Smooth muscle cell of bladder (primary cell): Measurements from ENCODE around the gene WDTC1. TPM values are rescaled to one million over a fixed set of nuclear protein-coding genes. Genes with fewer than 3 reads are reported as not detected.

Source experiments
- total RNA-seq: library from RNA; depleted of rRNA; stranded (reverse); fragments of >200 nt; gene quantifications from 2 replicates; pipeline ENCODE4 v1.2.3, GENCODE V29; 2014

The WDTC1 gene, protein sequence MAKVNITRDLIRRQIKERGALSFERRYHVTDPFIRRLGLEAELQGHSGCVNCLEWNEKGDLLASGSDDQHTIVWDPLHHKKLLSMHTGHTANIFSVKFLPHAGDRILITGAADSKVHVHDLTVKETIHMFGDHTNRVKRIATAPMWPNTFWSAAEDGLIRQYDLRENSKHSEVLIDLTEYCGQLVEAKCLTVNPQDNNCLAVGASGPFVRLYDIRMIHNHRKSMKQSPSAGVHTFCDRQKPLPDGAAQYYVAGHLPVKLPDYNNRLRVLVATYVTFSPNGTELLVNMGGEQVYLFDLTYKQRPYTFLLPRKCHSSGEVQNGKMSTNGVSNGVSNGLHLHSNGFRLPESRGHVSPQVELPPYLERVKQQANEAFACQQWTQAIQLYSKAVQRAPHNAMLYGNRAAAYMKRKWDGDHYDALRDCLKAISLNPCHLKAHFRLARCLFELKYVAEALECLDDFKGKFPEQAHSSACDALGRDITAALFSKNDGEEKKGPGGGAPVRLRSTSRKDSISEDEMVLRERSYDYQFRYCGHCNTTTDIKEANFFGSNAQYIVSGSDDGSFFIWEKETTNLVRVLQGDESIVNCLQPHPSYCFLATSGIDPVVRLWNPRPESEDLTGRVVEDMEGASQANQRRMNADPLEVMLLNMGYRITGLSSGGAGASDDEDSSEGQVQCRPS
- 14.6 and 19.9 TPM in 2 replicates for total RNA-seq

DNA sequence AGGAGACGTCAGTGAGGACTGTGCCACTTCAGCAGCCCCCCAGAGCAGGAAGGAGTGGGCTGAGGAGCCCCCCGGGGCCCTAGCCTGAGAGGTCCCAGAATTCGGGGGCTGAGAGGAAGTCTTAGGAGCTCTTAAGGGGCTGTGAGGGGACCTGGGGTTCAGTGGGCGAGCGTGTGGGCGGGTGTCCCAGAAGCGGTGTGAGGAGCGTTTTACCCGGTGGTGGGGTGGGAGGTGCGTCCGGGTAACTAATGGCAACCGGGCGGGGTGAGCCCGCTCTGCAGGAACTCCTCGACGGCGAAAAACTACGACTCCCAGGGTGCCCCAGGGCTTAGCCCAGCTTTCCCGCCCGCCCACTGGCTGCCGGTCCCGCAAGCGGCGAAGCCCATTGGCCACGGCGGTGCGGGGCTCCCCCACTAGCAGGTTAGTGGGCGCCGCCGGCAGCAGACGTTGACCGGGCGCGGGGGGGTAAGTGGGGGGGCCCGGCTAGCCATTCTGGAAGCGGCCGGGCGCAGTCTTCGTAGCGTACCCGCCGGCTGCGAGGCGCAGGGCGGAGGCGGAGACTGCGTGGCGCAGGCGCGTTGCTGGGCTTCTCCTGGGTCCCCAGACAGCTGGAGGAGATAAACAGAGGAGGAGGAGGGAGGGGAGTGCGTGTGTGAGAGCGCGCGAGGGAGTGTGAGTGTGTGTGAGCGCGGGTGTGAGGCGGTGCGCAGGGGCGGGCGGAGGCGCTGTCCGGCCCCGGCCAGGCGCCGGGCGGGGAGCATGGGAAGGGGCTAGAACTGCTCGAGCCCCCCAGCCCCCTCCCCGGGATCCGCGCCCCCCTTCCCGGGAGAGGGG is at the start of gene WDTC1:
WDTC1 (plus strand) TSS at position 584 of the 834 bp plus-strand sequence. CDS start 26,423 bp downstream, outside the sequence.

DNA sequence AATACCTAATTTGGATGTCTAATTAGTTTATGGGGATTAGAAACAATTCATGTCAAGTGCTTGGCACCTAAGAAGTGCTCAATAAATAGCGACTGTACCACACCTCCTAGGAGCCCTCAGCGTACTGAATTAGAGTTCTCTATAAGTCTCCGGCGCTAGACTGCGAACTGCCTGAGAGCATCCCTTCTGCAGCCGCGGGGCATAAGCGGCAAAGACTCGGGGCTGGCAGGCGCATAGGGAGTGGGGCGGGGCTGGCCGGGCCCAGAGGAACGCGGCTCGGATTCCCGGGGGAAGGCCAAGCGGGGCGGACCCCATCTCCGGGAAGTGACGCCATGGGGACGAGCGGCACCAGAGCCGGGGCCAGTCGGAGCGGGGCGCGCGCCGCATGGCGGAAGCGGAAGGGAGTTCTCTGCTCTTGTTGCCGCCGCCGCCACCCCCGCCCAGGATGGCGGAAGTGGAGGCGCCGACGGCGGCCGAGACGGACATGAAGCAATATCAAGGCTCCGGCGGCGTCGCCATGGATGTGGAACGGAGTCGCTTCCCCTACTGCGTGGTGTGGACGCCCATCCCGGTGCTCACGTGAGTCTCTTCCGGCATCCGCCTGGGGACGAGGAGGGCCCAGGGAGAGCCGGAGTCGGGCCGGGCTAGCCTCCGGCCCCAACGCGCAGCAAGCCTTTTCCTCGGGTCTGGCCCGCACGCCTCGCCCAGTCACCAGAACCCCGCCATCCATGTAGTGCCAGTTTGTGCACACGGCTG is 87.6 kb downstream of the WDTC1 start, which contains the start of gene TMEM222:
TMEM222 (plus strand) TSS at position 351 of the 756 bp plus-strand sequence; CDS start at position 386, 35 bp downstream.

DNA sequence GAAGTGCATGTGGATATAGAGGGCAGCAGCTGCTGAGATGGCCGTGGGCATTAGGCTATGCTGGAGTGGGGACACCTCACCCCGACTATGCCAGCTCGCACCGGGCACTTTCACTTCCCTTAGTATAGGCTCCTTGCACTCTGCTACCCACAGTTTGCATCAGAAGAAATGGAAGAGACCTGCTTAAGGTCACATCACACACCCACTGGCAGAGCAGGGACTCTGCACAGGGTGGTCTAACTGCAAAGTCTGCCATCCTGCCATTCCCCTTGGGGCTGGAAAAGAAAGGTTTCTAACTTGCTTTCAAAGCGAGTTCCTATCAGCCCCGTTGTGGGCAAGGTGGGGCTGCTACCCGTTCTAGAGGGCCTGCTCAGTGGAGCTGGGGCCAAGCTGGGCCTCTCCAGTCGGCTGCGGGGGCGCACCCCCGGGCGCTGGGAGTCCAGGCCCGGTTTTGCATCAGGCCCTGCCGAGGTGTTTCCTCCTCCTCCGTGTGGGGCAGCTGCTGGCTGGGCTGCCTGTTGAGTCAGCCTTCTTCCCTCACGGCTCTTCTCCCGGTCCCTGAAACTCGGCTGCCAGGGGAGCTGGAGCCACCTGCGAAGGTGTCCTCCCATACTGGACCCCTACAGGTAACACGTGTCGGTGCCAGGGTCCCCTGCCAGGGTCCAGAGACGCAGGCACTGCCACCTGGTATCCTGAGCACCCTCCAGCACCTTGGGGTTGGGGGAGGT is 107.3 kb downstream of the WDTC1 start, which contains the start of gene SYTL1:
SYTL1 (plus strand) TSS at position 498 of the 728 bp plus-strand sequence. CDS start 3,313 bp downstream, outside the sequence.

Other genes starting within 250 kb of the WDTC1 start
- gene TRNP1, start 240.9 kb upstream of the WDTC1 start, total RNA-seq: 9.7 and 15.7 TPM in 2 replicates
- 1.1 and 1.9 TPM in 2 replicates for gene TENT5B, start 221.8 kb upstream of the WDTC1 start, total RNA-seq
- gene SLC9A1, start 79.5 kb upstream of the WDTC1 start, total RNA-seq: 3.4 and 5.0 TPM in 2 replicates
- gene TMEM222, start 87.5 kb downstream of the WDTC1 start, total RNA-seq: 22.9 and 23.5 TPM in 2 replicates
- gene SYTL1, start 107.4 kb downstream of the WDTC1 start, total RNA-seq: 0.14 and 0.18 TPM in 2 replicates
- gene MAP3K6, start 132.3 kb downstream of the WDTC1 start, total RNA-seq: 8.7 and 13.0 TPM in 2 replicates
- gene FCN3, start 140.2 kb downstream of the WDTC1 start, total RNA-seq: not detected in 2 replicates
- not detected in 2 replicates for gene CD164L2, start 148.7 kb downstream of the WDTC1 start, total RNA-seq
- gene GPR3, start 158.0 kb downstream of the WDTC1 start, total RNA-seq: 0.09 and 0.14 TPM in 2 replicates